ENCODE data around the gene LCNL1. TPM values are rescaled to one million over a fixed set of nuclear protein-coding genes. Genes with fewer than 3 reads are reported as not detected.

The LCNL1 gene
- total and polyA plus RNA-seq, 4 donors = 0.01 to 0.08 TPM; not detected in 2

- Histone ChIP-seq H3K4me1 (ENCODE audit: control insufficient read depth in 4 of 4, insufficient read depth in 4 of 4, low read length in 3 of 4) (peaks cover 21 to 61% (median 40%) of the 10 kb centered on the region in 4 donors), H3K4me3 (ENCODE audit: low read depth in 1 of 3, low read length in 3 of 3) (no peak overlapping the region), H3K27me3 (ENCODE audit: control insufficient read depth in 4 of 4, insufficient read depth in 4 of 4, low read length in 3 of 4) (no peaks in the 10 kb centered on the region), H3K9ac (ENCODE audit: low read depth in 1 of 2, low read length in 2 of 2) (no peak overlapping the region), H3K9me3 (ENCODE audit: control insufficient read depth in 4 of 4, low read length in 3 of 4) (no peaks in the 10 kb centered on the region), H3K36me3 (ENCODE audit: control insufficient read depth in 4 of 4, insufficient read depth in 3 of 4, low read depth in 1 of 4, low read length in 3 of 4) (peaks cover 0 to 14% (median 9%) of the 10 kb centered on the region in 4 donors), H3K27ac (ENCODE audit: low read depth in 1 of 2, low read length in 2 of 2) (peak overlapping the region; percentile 82 to 93)
- DNase-seq (ENCODE audit: low spot score) = no peak
- WGBS = 35% methylated on average over 16 of the region's 16 CpGs
- TF ChIP-seq JUND (IDR thresholded peaks at IDR 0.05) (peak; percentile 70 to 74), GABPA (IDR thresholded peaks at IDR 0.05 in 1 of 2, conservative IDR thresholded peaks at IDR 0.05 in 1 of 2) (peak in 1 of 2 donors; percentile 51), ZBTB33 (IDR thresholded peaks at IDR 0.05) (no peak), NR2F2 (IDR thresholded peaks at IDR 0.05) (peak; percentile 60), HNF4A (conservative IDR thresholded peaks at IDR 0.05) (peak; percentile 96 to 97), RAD21 (IDR thresholded peaks at IDR 0.05) (peak; percentile 21 to 55), TAF1 (conservative IDR thresholded peaks at IDR 0.05) (peak; percentile 16), FOXA2 (IDR thresholded peaks at IDR 0.05) (peak; percentile 80), FOXA1 (IDR thresholded peaks at IDR 0.05) (peak; percentile 76), SP1 (IDR thresholded peaks at IDR 0.05) (peak; percentile 94), CTCF (IDR thresholded peaks at IDR 0.05; ENCODE audit: low read depth, low read length, missing input control) (no peak), ATF3 (IDR thresholded peaks at IDR 0.05) (no peak), YY1 (IDR thresholded peaks at IDR 0.05) (peak; percentile 60), RXRA (IDR thresholded peaks at IDR 0.05) (peak; percentile 98 to 99), EGR1 (IDR thresholded peaks at IDR 0.05; ENCODE audit: low read depth in 2 of 2) (peak in 1 of 2 donors; percentile 88), MAX (IDR thresholded peaks at IDR 0.05) (peak; percentile 85), HNF4G (IDR thresholded peaks at IDR 0.05) (peak; percentile 85), REST (IDR thresholded peaks at IDR 0.05) (peak; percentile 81)
Observed at GRCh38 chr9:136939996-136940525, 42.7 kb upstream of the LCNL1 start.
